ENCODE data around the gene STXBP4.

Gene STXBP4

DNA sequence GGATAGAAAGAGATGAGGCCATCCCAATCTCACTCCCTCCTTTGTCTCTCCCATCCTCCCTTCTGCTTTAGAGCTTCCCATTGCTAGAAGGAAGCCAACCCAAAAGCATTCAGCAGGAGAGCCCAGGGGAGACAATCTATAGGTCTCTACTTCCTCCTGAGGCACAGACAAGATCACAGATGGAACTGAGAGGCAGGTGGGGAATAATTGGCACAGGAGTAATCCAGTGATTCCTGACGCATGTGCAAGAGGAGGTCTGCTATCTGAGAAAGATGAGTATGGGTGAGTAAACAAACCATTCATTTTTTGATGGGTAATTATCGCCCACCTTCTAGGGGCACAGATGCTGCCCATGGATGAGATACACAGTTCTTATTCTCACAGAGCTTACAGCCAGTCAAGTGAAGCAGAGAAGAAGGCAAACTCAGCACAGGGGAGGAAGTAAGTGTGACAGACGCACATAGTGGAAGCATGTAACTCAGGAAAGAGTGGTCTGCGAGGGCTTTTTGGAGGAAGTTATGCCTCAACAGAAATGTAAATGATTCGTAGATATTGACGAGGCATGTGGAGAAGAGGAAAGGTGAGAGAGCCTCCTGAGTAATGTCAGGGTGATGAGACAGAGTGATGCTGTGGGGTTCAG lies 207.3 kb downstream of the STXBP4 start:
- no peak for DNase-seq

DNA sequence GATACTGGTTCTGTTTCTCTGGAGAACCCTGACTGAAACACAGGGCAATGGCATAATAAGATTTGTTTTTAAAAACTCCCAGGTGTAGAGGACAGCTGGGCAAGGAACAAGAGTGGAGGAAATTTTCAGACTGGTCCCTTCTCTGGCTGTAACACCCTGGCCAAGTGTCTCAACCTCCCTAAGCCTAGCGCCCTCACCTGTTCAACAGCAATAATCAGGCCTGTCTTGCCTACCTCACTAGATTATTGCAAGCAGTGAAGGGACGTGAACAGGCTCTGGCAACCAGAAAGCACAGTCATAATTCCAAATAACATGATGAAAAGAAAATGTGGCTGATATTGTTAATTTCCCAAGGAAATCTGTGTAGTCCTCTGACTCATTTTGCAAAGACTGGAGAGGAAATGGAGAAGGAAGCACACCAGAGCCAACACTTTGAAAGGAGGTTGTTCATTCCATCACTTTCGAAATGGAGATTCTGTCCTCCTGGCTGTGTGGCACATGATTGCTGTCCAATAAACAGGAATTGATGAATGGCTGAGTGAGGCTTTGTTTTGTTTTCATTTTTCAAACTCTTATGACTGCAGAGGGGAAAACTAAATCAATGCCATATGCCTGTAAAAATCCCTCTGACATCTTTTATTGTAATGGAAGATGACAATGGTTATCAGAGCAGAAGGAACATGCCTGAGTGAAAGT lies 208.7 kb downstream of the STXBP4 start:
- DNase-seq = no peak

DNA sequence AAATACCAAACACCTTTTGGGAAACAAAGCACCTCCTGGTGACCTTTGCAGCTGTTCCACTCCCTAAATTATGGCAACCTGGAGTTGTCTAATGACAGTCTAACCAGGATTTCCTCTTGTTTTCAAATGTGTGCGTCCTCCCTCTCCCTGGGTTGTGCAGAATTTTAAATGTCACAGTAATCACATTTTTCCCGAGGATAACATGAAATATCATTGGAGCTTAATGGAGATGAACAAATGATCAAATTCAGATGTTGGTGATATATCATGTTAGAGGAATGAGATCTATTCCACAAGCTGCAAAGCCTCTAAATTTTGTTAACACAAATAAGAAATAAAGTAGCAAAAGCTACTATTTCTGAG lies 209.3 kb downstream of the STXBP4 start:
- DNase-seq = no peak

DNA sequence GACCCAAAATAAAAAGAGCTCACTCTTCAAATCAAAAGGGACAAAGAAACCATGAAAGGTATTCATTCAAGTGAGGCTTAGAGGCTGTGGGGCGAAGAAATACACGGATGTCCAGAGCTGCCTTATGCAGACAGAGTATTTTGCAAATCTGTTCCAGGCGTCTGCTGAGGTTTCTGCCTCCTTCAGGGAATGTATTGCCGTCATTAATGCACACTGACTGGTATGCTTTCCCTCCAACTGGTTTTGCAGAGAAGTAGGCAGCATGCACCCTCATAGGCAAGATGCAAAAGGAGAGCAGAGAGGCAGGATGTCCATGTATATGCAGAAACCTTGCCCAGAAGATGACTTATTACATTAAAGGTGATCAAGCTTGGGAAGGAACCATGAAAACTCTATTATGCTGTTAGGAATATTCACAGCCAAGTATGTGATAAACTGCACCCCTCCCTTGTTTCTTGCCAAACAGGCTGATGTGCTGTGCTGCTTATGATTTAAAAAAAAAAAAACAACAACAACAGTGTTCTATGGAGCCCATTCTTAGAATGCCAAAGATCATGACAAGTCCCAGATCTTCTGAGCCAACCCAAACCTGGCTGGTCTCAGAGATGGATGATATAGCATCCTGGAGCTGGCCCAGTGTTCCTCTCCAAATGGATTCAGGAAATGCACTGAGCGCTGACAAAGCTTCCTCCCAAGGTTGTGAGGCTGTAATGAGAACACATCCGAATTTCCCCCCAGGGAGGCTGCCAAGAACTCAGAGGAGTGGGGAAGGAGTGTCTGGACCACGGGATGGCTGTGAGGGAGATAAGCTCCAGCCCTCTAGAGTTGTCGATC lies 218.6 kb downstream of the STXBP4 start:
- DNase-seq = no peak

DNA sequence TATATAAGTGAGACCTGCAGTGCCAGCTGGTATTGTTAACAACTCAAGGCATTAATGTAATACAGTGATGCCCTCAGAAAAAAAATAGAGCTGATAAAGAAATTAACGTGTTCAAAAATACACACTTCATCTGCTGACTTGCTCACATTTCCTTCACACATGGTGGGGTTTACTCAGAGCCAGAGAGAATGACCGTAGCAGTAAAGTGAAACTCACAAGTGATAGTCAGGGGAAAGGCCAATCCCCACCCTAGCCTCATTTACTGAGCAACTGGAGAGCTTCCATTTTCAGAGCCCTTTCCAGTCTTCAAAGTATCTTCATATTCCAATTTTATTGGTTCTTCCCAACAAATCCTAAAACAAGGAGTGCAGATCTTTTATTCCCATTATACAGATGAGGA lies 222.2 kb downstream of the STXBP4 start:
- DNase-seq = no peak

DNA sequence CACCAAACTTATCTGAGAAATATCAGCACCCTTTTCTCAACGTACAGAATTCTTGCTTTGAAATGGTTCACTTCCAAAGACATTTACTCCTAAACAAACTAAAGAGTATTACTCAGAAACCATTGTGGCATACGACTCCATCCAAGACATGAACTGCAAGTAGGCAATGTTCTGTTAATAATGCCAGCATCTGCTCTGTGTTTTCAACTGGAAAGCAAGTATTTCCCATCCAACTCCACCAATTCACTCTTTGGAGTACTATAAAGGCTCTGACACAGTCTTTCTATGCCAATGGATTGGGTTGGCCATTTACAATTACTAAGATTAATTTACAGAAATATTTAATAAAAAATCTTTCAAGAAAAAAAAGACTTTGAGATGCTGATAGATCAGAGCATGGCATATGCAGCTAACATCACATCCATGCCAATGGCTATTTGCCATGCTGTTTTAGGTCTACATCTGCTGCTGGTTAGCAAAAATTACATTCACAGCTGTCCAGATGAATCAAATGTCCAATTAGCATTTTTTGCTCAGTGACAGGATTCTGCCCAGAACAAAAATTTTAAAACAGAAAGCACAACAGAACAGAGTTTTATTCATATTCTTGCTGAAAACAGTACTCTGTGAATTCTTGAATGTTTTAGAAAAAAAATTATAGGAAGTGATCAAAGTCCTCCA lies 230.3 kb downstream of the STXBP4 start:
- DNase-seq = no peak

DNA sequence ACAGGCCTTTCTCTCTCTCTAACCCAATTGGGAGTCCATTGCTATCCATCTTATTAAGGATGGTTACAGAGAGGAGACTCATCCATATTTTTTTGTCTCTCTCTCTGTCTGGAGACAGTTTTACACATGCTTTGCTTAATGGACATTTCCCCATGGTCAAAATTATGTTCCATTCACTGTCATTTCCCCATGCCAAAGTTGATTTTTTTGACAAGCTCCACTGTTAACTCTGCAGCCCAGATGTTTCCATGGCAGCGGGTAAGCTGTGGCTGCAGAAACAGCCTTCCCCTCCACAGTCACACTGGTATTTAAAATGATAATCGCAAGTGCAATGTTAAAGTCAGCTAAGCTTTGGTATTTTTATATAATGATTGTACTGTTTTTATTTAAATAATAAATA lies 232.3 kb downstream of the STXBP4 start:
- no peak for DNase-seq

DNA sequence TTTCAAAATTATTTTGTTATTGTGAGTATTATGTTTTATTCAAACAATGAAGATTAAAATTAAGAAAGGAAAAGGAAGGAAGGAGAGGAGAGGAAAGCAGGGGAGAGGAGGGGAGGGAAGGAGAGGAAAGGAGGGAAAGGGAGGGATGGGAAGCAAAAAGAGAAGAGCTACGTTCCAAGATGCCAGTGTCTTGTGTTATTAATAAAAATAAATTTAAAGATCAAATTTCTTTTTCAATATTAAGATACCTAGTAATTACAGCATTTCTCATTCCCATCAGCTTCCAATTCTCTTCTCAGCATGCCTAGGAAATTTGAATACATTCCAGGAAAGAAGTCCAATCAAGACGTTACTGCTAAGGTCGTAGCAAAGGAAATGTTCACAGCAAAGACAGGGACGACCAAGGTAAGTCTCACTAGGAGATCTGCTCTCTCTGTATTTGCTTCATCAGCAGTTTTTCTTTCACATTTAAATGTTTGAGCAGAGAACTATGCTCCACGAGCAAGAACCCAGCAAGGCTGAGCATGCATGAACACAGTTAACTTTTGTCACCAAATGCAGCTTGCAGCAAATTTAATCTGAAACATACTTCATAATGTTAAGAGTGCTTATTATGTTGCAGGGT lies 232.9 kb downstream of the STXBP4 start:
- no peak for DNase-seq

DNA sequence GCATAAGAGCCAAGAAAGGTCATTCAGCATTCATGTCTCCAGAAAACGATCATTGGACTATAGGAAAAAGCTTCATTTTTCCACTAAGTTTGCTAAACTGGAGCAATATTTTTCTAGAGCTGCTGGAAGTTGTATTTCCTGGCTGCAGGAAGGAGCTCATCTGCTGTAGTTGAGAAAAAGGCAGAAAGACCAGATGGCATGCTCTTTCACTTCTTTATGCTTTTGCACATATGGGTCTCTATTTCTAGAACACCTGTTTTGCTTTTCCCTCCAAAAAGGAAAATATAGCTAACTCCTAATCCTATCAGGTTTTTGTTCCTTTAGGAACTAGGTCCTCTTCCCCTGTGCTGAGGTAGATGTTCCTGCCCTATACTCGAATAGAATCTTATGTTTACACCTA lies 234.3 kb downstream of the STXBP4 start:
- DNase-seq = no peak

DNA sequence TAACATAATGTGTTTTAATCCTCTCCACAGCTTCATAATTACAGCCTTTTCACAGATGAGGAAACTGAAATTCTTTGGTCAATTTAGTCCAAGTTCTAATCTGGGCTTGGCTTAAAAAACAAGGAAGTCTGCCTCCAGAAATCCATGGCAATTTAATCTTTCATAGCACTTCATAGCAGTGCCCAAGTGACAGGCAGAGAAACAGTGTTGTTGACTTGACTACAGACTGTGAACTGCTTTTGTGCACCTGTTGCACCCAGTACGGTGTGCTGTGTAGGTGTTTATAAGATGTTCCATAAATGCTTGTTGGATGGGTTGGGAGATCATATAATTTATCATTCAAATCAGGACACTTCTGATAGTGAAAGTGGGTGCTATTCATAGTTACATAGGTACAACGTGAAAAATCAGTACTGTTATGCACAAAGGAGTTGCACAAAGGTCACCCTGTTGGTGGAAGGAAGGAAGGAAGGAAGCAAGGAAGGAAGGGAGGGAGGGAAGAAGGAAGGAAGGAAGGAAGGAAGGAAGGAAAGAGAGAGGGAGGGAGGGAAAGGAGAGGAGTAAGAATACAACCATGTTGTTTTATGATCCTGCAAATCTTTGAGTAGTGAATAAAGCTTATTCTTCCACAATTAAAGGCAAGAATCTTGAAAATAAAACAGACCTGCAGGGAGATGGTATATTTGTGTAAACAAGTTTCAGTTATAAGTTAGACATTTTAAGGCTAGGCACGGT lies 239.7 kb downstream of the STXBP4 start:
- DNase-seq = no peak

DNA sequence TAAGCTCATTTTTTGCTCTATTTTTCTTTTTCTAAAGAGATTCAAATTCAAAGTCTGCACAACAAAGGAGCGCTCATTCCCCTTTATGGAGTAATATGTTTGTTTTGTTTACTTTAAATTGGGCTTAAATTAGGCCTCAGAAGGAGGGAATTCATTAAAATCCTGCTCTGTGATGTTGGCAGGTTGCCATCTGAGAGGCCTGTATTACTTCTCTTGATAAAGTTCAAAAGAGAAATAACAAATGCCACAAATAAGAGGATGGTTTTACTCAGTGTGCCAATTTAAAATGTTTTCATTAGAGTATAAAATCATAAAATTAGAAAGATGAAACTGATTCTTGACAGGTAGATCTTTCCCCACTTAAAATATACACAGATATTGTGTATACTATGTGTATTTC lies 241.7 kb downstream of the STXBP4 start:
- no peak for DNase-seq

DNA sequence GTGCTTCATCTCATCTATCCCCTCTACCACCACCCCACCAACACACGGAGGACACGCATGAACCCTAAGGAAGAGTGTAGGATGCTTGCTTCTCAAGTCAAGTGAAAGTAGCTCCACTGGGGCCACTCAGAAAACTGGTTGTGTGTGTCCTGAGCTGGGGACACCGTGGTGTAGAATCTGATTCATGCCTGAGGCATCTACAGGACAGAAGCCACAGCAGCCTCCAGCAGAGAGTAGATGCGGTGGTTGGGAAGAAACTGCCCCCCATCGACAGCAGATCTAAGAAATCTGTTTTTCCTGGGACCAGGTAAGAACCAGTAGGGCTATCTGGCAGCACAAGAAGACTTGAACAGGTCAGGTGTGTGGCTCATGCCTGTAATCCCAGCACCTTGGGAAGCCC lies 244.3 kb downstream of the STXBP4 start:
- no peak for DNase-seq

DNA sequence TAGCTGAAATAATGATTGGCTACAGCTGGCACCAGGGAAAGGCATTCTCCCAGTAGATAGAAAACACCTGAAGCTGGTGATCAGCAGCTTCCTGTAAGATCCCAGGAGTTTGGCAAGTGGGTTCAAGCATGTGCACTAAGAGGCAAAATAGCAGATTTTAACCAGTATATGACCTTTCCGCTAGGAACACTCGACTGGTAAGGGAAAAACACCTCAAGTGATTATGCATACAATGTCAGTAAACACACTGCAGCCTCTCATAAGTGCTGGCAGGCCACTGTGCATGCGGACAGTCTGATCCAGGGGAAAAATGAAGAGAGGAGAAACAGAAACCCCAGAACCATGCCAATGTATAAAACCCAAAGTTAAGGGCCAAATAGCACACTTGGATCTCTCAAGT lies 247.1 kb downstream of the STXBP4 start:
- DNase-seq = no peak

DNA sequence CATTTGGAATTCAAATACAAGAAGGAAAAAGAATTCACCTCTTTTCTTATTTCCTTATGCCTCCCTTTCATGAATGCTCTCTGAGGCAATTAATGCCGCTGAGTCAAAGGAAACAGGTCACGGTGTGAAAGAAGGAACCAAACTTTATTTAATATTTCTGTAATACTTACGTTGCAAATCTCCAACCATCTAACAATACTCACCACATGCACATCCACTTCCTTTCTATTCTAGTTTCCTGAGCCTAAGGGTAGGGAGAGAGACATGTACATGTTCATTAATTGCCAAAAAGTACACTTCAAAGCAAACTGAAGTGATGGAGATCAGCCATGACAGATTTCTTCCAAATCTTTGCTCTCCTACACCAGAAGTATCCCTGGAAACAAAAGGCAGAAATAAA lies 248.3 kb downstream of the STXBP4 start:
- DNase-seq = no peak

DNA sequence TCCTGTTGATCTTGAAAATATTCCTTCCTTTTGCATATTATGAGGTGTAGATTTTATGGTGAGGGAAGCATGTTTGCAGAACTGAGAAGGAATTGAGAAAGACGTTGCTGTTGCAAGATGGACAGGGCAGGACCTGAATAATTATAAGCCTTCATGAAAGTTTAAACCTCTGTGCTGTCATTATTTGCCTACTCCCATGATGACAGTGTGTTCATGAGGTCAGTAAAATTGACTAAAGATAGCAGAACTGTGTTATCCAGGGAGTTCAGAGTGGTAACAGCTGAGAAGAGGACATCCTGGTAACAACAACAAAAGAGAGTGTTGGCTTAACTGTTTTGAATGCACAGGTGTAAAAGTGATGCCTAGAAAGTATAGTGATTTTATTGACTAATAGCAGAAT lies 250.9 kb downstream of the STXBP4 start:
- no peak for DNase-seq

DNA sequence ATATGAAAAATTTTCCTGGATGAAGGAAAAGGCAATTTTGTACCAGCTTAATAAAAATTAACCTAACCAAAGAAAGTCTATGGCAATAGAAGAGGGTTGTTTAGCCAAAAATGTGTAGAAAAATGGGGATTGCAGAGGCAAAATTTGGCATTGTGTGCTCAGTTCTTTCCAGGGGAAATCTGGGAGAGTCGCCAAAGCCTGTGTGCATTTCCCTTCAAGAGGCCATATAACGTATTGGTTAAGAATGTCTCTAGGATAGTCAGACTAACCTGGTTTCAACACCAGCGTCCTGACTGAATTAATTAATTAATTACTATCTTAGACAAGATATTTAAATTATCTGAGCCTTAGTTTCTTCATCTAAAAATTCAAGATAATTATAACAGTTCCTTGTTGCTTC lies 251.4 kb downstream of the STXBP4 start:
- DNase-seq = no peak
